Measurements from ENCODE around the gene MITF.

Gene MITF, protein sequence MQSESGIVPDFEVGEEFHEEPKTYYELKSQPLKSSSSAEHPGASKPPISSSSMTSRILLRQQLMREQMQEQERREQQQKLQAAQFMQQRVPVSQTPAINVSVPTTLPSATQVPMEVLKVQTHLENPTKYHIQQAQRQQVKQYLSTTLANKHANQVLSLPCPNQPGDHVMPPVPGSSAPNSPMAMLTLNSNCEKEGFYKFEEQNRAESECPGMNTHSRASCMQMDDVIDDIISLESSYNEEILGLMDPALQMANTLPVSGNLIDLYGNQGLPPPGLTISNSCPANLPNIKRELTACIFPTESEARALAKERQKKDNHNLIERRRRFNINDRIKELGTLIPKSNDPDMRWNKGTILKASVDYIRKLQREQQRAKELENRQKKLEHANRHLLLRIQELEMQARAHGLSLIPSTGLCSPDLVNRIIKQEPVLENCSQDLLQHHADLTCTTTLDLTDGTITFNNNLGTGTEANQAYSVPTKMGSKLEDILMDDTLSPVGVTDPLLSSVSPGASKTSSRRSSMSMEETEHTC

DNA sequence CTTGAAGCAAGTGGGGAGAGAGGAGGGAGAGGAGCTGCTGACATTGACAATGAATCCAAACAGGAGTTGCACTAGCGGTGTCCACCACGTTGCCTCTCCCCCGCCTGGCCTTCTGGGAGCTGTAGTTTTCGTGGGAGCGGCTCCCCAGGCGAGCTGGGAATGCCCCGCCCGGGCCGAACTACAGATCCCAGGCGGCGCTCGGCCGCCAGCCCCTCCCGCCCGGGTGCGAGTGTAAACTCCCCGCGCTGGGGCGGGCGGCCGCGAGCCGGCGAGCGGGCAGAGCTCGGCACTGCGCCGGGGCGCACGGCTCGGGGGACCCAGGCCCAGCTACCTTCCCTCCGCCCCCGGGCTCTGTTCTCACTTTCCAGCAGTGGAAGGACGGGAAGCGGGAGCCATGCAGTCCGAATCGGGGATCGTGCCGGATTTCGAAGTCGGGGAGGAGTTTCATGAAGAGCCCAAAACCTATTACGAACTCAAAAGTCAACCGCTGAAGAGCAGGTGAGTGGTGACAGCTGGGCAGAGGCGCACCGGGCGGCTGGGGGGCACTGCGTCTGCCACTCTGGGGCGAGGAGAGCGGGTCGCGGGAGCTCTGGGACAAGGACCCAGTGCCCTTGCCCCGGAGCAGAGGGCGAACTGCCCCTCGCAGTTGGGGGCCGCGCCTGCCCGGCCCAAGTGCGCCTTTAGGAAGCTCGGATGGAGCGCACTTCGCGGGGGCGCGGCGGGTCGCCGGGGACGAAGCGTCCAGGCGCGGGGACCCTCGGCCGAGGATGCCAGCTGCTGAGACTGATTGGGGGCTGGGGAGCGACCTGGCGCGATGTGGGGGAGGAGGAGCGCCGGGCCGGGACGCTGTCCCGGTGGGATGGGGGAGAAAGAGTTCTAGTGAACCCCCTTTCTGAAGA, at the start of gene MITF:
Gene MITF, plus strand, starts transcription at position 261 of the 899 bp plus-strand sequence. Its CDS starts 134 bp downstream, at position 395.
- peak; percentile 73 for DNase-seq

DNA sequence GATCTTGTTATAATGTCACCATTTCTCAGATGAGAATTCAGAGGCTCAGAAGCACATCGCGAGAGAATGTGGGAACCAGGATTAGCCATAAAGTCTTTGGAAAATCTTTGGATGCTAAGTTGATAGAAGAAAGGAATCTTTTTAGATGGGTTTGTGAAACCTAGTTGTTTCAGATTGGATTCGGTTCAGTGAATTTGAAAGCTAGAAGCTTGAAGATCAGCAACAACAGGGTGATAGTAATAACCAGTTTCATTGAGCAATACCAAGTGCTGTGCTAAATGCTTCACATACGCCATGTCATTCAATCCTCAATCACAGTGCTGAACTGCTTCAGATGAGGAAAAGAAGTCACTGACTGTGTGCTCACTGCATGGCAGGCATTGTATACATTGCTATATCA, 47.4 kb upstream of the MITF start:
- no peak for DNase-seq

DNA sequence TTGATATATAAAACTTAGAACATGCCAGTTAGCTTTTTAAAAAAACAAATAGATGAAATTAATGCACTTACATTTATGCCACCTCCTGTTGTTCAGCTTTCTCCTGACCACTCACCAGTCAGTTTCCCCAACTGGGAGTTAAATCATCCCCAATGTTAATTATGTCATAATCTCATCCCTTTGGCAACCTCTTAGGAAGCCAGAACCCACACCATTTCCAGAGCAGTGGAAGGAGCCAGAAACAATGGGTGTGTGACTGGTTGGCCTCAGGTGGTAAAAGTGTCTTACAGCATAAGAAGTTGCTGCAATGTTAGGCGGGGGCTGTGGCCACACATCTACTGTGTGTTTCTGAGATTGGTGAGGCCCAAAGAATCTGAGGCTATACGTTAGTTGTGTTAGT, 46.5 kb upstream of the MITF start:
- no peak for DNase-seq

DNA sequence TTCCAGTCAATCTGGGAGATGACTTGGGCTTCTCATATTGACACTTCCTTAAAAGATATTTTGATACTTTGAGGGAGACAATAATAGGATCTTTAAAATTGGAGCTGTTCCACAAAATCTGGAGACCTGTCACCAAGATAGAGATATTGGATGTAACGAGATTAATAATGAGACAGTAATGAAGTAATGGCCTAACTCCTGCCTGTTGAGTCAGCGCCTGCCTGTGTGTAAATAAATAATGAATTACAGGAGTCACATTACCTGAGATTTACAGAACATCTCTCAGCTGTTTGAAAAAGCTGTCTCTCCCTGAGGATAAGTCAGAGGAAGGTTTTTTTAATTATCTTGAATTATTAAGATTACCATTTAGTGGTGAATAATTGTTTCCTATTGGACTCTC, 43.8 kb upstream of the MITF start:
- DNase-seq, result no peak

DNA sequence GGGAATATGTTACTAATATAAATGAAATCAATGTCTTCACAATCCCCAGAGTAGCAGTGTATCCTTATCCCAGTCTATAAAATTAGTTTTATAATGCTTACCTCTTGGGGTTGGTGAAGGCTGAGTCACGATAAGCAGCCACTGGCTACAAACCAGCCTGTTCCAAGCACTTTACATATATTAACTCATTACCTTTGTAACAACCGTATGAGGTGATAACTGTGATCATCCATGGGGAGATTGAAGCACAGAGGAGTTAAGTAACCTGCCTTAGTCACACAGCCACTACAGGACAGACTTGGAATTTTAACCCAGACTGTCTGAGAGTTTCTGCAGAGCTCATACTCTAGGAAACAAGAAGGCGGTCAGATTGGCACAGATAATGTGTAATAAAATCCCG, 43.3 kb upstream of the MITF start:
- no peak for DNase-seq

DNA sequence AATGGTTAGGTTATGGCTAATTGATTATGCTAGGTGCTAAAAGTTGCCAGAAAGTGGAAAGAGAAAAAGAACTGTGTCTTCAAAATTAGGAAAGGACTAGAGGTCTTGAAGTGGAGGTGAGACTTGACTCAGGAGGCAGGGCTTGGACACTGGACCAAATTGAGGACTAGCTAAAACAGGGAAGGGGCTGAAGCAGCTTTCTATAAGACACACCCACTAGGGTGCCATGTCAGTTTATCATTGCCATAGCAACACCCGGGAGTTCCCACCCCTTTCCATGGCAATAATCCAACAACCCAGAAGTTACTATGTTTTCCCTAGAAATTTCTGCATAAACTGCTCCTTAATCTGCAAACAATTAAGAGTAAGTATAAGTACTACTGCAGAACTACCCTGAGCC, 42.9 kb upstream of the MITF start:
- no peak for DNase-seq

DNA sequence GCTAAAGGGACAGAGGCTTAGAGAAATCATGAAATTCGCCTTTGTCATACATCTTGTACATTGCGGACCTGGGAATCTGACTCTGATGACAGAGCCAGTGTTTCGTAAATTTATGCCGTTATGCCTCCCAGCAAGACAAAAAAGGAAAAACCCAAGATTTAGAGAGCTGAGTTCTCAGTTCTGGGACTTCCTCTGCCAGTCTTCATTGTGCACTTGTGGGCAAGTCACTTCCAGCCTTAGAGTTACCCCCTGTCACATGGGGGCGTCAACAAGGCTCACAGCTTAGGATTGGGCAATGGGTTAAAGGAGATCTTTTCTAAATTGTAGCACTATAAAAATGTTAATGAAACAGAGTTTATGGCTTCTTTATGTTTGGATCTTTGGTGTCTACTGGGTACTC, 41.9 kb upstream of the MITF start:
- DNase-seq, result no peak

DNA sequence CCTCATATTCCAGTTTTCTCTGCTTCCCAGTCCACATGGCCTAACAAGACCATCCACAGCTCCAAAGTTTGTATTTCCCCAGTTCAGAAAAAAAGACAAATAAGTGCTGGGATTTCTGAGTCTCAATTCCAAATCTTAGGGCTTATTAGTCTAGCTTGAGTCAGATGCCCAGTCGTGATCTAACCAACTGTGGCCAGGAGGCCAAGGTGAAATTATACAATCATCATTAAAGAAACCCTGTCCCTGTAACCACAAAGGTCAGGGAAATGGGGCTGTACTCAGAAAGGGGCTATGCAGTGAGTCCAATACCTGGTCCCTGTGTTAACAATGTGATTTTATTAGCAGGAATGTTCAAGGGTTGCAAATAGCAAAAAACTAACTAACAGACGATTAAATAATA, 40.5 kb upstream of the MITF start:
- no peak for DNase-seq

DNA sequence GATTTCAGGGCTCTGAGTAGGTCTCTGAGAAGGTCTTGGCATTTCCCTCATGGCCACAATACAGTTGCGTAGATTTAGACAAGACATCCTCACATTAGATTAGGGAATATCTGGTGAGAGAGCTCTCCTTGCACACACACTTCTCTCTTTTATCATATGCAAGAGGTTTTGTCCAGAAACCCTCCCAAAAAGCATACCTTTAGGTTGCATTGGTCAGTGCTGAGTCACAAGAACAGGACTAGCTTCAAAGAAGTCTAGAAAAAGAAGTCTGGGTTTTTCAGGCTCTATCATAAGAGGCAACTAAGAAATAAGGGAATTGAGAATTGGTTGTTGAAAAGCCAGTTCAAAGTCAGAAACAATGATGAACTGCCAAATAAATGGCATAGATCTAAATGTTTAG, 40.1 kb upstream of the MITF start:
- DNase-seq, result no peak

DNA sequence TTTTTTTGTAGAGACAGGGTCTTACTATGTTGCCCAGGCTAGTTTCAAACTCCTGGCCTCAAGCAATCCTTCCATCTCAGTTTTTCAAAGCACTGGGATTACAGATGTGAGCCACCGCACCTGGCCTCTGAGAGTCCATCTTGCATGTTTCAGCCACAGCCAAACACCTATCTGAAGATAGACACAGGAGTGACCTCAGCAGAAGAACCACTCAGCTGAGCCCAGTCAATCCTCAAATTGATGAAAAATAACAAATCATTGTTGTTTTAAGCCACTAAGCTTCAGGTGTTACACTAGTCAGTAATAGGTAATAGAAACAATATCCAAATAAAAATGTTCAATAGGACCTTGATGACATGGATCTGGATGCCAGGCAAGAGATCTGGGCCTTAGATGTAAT, 38.3 kb upstream of the MITF start:
- DNase-seq, result no peak

DNA sequence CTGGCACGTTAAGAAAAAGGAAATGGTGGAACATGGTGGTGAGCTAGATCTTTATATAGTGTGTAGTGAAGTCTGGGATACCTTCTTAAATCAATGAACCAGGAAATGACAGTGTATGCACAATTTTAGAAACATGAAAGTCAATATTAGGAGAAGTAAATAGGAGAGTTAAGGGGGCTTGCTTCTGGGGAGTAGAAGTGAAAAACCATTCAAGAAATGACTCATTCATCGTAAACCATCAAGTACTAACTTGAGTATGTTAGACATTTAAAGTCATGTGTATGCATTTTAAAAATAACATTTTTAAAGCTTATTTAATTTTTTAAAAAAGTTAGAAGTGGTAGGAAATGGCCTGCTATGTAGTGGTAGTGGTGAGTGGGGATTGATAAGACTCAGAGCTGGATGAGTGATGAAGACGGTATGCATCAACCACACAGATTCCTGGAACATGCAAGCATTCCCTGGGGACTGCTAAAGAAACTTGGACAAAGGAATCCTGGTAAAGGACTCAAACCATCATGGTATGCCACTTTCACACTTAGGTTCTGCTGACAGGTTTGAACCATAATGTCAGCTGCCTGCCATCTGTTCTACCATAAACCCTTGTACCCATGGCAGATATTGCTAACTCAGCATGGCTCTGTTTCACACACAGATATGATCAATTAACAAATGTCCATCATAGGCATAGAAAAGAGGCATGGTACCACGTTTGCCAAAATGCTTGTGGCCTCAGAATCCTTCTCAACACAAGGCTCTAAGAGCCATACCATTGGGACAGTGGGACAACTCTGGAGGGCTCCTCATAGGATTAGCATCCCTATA, 28.9 kb upstream of the MITF start:
- no peak for DNase-seq

DNA sequence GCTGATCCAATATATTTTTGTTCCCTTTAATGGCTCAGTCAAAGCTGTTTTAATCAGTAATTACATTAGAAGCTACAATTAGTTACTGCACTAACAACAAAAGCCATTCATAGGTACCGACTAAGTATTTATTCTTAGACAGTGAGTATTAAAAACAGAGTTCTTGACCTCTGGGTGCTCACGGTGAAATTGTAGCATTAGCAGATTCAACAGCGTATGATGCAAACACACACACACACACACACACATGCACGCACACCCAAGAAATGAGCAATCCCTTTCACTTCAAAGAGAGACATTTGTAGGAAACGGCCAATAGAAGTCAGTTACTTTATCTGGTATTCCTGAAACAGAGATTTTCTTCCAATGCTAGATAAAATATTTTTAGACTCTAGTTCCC, 27.0 kb upstream of the MITF start:
- DNase-seq, result no peak

DNA sequence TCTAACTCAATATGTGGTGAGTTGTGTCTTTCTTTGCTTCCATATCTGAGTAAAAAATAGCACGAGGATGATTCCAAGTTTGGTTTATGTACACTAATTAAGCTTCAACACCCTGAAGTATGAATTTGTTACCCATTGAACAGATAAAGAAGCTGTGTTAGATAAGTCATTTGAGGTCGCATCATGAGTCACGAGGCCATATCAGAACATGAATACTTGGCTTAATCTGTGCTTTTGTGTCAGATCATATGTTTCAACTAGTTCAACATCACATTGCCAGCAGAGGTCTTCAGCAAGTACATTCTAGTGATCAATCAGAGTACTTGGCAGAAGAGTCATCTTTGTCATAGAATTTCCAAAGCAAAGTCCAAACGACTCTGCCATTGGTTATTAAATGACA, 26.3 kb upstream of the MITF start:
- no peak for DNase-seq

DNA sequence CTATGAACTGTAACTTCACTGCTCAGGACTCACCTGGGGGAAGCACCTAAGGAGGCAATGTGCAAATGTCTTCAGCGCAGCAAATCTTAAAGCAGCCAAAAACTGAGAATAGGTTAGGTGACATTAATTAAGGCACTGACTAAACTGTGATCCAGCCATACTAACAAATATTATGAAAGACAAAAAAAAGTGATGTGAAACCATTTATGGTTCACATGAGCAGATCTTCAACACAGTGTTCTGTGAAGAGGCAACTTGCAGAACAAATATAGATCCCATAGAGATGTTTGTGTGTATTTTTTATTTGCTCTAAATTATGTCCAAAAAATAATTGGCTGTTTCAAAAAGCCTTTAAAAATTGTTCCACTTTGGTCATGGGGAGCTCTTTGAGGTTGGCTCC, 24.1 kb upstream of the MITF start:
- no peak for DNase-seq

DNA sequence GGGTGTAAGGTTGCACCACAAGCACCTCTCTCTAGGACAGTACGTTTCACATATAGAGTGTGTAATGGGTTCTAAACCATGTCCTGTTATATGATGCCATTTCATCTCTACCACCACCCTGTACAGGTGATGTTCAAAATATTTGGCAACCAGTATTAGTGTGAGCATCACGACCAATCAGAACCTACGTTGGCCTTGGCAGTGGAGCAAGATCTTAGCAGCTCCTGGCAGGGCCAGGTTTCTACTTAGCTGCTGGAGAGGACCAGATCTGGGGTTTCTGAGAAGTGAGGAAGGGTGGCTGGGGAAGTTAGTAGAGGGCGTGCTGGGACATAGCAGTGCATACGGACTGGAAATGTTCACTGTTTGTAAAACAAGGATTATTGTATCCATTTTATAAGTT, 23.1 kb upstream of the MITF start:
- DNase-seq, result no peak

DNA sequence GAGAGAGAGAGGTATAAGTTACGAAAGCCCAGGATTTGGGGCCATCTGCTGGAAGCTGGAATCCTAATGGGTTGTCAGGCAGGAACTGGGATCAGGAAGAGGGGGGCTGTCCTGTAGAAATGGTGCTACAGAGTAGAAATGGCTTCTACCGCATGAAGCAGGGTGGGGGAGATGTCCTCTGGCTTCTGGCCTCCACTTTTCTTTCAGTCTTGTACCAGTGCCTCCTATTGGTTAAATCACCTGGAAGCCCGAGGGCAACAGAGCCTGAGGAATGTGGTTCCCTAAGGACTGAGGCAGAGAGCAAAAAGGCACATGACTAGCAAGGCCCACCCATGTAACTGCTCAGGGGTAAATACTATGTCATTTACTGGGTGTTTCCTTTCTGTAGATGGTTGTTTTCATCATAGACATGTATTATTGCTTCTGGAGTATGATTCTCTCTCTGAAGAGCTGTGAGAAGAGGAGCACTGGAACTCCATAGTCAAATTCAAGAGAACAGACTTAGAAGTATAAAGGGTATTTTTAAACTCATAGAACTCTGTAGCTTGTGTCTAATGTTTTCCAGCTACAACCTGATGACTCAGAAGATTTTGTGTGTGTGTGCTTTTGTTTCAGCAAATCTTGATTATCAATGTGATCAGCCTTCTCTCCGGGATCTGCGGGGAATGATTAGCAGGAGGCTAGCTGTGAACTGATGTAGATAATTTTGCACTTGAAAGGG, 20.2 kb upstream of the MITF start:
- no peak for DNase-seq

DNA sequence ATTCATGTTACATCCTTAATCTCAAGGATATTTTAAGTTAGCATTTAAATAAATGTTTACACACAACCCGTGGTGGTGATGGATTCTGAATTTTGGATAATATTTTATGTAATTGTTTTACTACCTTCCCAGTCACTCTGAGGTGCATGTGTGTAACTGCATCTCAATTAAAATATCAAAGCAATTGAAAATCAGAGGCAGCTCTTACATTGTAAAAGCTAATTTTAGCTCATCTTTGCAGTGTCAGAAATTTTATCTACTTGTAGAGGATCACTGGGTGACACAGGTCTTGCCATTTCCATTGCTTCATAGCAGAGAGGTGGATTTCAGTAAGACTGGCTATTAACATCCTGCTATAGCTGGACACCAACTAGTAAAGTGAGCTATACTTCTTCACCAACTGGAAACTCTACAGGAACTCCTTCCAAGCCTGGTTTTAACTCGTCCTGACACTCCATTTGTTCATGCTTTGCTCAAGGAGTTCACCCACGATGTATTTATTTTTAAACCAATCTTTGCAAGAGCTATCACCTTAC, 19.6 kb upstream of the MITF start:
- no peak for DNase-seq

DNA sequence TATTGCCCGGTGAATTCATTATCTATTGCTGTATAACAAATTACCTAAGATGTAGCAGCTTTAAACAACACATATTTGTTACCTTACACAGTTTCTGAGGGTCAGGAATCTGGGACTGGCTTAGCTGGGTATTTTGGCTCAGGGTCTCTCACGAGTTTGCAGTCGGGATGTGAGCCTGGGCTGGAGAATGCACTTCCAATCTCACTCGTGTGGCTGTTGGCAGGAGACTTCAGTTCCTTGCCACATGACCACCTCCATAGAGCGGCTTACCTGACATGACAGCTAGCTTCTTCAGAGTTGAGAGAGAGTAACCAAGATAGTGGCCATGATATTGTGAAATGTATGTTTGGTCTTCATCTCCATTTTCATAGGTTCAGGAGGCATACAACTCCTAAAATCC, 18.4 kb upstream of the MITF start:
- no peak for DNase-seq

DNA sequence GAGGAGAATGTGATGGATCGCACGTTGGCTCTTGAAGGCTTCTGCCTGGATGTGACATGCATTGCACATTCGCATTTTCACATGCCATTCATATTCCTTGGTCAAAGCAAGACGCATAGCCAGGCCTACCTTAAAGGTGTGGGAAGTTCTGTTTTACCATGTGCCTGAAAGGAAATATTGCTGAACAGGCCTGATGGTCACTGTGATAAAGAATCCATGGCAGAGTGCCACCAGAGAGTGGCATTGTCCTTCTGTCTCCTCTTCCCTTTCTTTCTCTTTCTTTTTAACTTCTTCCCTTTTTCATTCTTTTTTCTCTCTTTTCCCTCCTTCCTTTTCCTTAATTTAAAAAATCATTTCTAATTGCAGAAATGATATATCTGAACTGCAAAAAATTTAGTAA, 15.9 kb upstream of the MITF start:
- no peak for DNase-seq

DNA sequence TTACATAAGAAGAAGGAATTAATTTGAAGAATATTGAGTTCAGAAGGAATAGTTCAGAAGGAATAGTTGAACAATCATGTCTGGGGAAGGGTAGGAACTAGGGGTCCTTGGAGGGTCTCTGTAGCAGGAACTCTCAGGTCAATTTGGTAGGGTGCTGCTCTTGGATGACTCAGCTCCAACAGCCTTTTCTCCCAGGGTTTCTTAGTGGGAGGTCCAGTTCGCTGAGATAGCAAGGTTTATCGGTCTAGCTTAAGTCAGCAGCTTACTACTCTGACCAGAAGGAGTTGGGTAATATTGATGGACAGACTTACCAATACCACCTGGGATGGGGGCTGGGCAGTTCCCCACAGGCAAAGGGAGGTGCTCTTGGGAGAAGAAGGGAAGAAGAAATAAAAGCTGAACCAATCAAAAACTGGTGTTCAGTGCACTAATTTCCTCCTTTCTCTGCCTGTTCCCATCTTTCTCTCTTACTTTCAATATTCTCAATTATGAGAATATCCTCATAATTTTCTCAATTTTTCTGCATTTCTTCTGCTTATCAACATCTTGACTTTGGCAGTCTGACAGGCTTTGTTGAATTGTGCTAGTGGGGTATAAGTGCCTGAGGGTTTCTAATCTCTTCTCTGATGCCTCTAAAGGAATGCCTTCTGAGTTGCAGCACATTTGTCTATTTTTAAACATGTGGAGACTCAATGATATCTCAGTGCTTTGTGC, 14.4 kb upstream of the MITF start:
- DNase-seq, result no peak

DNA sequence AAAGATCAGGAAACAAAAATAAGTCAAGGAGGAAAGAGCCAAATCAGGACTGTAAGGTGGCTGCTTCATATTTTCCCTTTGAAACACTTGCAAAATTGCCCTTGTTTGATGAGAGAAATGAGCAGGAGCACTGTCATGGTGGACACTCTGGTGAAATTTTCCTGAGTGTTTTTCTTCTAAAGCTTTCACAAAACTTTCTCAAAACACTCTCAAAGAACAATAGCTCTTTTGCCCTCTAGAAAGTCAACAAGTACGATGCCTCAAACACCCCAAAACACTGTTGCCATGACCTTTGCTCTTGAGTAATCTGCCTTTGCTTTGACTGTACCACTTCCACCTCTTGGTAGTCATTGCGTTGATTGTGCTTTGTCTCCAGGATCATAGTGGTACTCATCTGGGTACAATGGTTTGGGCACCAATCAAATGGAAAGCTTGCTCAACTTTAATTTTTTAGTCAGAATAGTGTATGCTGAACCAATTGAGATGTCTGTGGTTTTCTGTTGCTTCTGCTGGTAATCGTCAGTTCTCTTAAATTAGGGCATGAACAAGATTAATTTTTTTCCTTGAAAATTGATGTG, 13.2 kb upstream of the MITF start:
- DNase-seq, result no peak

All from activated CD8-positive, alpha-beta memory T cell treated with anti-CD3 and anti-CD28 coated beads, Interleukin-2, amount 50 U/mL, for 48 hours (primary cell).